Medulla oblongata (tissue), 1 donor: ENCODE data around the gene THOP1.
"Not testable (repeated sequence)": the region's sequence is repeated elsewhere in the genome, so short reads cannot be mapped to it uniquely, and the experiment has no call there.

Source experiments
- DNase-seq: peaks from one replicate; pipeline ENCODE4 v3.0.0-alpha.2; 2015; ENCODE audit errors: extremely low spot score

Gene THOP1

GRCh38 chr19:2782936-2783780 is 2.1 kb upstream of the THOP1 start, which contains the start of gene SGTA:
SGTA (minus strand) TSS chr19:2783273; CDS start chr19:2769068, 14,205 bp downstream.
- DNase-seq: peak; percentile 99

- no peak for DNase-seq
Observed at GRCh38 chr19:2783781-2784145, 1.5 kb upstream of the THOP1 start.

- no peak for DNase-seq
Observed at GRCh38 chr19:2787115-2787514, 1.8 kb downstream of the THOP1 start.

- DNase-seq: no peak
Observed at GRCh38 chr19:2788237-2788636, 2.9 kb downstream of the THOP1 start.

GRCh38 chr19:2790194-2790556 is 4.9 kb downstream of the THOP1 start:
- DNase-seq: no peak

- no peak for DNase-seq
Observed at GRCh38 chr19:2790557-2791271, 5.4 kb downstream of the THOP1 start.

GRCh38 chr19:2791440-2791839 is 6.1 kb downstream of the THOP1 start:
- no peak for DNase-seq

GRCh38 chr19:2791876-2792275 is 6.6 kb downstream of the THOP1 start:
- no peak for DNase-seq

GRCh38 chr19:2792666-2793065 is 7.4 kb downstream of the THOP1 start:
- not testable (repeated sequence) for DNase-seq

GRCh38 chr19:2793126-2793525 is 7.8 kb downstream of the THOP1 start:
- no peak for DNase-seq

- DNase-seq: no peak
Observed at GRCh38 chr19:2793577-2793976, 8.3 kb downstream of the THOP1 start.

GRCh38 chr19:2795827-2796658 is 10.7 kb downstream of the THOP1 start:
- DNase-seq: no peak

GRCh38 chr19:2796659-2797266 is 11.5 kb downstream of the THOP1 start:
- DNase-seq: no peak

- DNase-seq: no peak
Observed at GRCh38 chr19:2797280-2797679, 12.0 kb downstream of the THOP1 start.

GRCh38 chr19:2798158-2798685 is 12.9 kb downstream of the THOP1 start:
- DNase-seq: no peak

- no peak for DNase-seq
Observed at GRCh38 chr19:2798733-2799132, 13.4 kb downstream of the THOP1 start.

- DNase-seq: no peak
Observed at GRCh38 chr19:2799273-2800020, 14.1 kb downstream of the THOP1 start.

- DNase-seq: no peak
Observed at GRCh38 chr19:2800506-2800905, 15.2 kb downstream of the THOP1 start.

GRCh38 chr19:2802826-2803225 is 17.5 kb downstream of the THOP1 start:
- no peak for DNase-seq

- no peak for DNase-seq
Observed at GRCh38 chr19:2803486-2804155, 18.3 kb downstream of the THOP1 start.
